Spinal cord (tissue), 10 donors: Measurements from ENCODE around the gene CCDC102A. TPM values are rescaled to one million over a fixed set of nuclear protein-coding genes. Genes with fewer than 3 reads are reported as not detected.
"Not testable (repeated sequence)": the region's sequence is repeated elsewhere in the genome, so short reads cannot be mapped to it uniquely, and the experiment has no call there.

Experiments
- DNase-seq, 6 donors: peaks; one replicate each; pipeline versions ENCODE4 v3.0.0 to v3.0.0-alpha.2; 2013 to 2015; ENCODE audit warnings: low spot score in 6 of 6, low read depth in 4 of 6
- H3K27ac ChIP-seq: one replicate; pipeline ENCODE4 v1.5.1; 2013; ENCODE audit warnings: low read depth, low read length, control low read depth
- H3K27me3 ChIP-seq: one replicate; pipeline ENCODE4 v1.6.1; 2013; ENCODE audit warnings: low read length; ENCODE audit not compliant: control insufficient read depth, insufficient read depth
- H3K36me3 ChIP-seq: one replicate; pipeline ENCODE4 v1.6.1; 2013; ENCODE audit warnings: low read length; ENCODE audit not compliant: control insufficient read depth, insufficient read depth
- H3K4me1 ChIP-seq: one replicate; pipeline ENCODE4 v1.6.1; 2013; ENCODE audit warnings: low read length; ENCODE audit not compliant: control insufficient read depth, insufficient read depth
- H3K4me3 ChIP-seq: one replicate; pipeline ENCODE4 v1.5.1; 2013; ENCODE audit warnings: low read depth, low read length, control low read depth
- H3K9me3 ChIP-seq: one replicate; pipeline ENCODE4 v1.6.1; 2013; ENCODE audit warnings: low read length; ENCODE audit not compliant: control insufficient read depth, insufficient read depth
- WGBS: methylation state at CpG from one replicate; pipeline ENCODE4 v1.1.5; 2013; ENCODE audit warnings: missing lambda C conversion rate; ENCODE audit not compliant: insufficient coverage; 5-methylcytosine and 5-hydroxymethylcytosine counted together
- polyA plus RNA-seq, 2 donors: library from polyadenylated mRNA; unstranded; fragments of 120-200 nt; gene quantifications; one replicate each; pipeline ENCODE4 v1.2.1, GENCODE V29; 2013; ENCODE audit not compliant: insufficient read length in 2 of 2
- total RNA-seq, 2 donors: library from RNA; depleted of rRNA in 1 of 2; stranded (reverse); fragments of 120-200 nt in 1 of 2; fragments of >200 nt in 1 of 2; gene quantifications; one replicate each; pipeline versions ENCODE4 v1.2.3 to v1.2.4, GENCODE V29; 2013 to 2014
- donor health status: healthy.

The CCDC102A gene
- total and polyA plus RNA-seq, 4 donors, result 4.4 to 17.7 (median 6.9) TPM

DNA sequence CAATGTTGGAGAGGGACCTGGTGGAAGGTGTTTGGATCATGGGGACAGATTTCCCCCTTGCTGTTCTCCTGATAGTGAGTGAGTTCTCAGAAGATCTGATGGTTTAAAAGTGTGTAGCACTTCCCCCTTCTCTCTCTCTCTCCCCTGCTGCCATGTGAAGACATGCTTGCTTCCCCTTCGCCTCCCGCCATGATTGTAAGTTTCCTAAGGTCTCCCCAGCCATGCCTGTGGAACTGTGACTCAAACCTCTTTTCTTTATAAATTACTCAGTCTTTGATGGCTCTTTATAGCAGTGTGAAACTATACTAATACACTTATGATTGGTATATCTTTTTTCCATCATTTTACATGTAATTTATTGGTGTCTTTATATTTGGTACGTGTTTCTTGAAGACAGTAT, 19.5 kb upstream of the CCDC102A start:
- Histone ChIP-seq H3K27ac (no peak overlapping the region), H3K27me3 (no peaks in the 10 kb centered on the region), H3K9me3 (no peaks in the 10 kb centered on the region), H3K36me3 (no peaks in the 10 kb centered on the region), H3K4me3 (no peak overlapping the region), H3K4me1 (no peaks in the 10 kb centered on the region)
- WGBS, result no CpG with 5 or more reads among the region's 3 CpGs
- DNase-seq, result no peak

- no CpG with 5 or more reads among the region's 3 CpGs for WGBS
- Histone ChIP-seq H3K36me3 (no peaks in the 10 kb centered on the region), H3K27ac (no peak overlapping the region), H3K4me3 (no peak overlapping the region), H3K4me1 (no peaks in the 10 kb centered on the region), H3K9me3 (no peaks in the 10 kb centered on the region), H3K27me3 (no peaks in the 10 kb centered on the region)
- no peak for DNase-seq
Observed at GRCh38 chr16:57551057-57551456, 14.7 kb upstream of the CCDC102A start.

- Histone ChIP-seq H3K4me1 (no peaks in the 10 kb centered on the region), H3K4me3 (no peak overlapping the region), H3K27ac (no peak overlapping the region), H3K9me3 (no peaks in the 10 kb centered on the region), H3K27me3 (no peaks in the 10 kb centered on the region), H3K36me3 (no peaks in the 10 kb centered on the region)
- no peak for DNase-seq
Observed at GRCh38 chr16:57549730-57550129, 13.4 kb upstream of the CCDC102A start.

- Histone ChIP-seq H3K27me3 (no peaks in the 10 kb centered on the region), H3K4me3 (no peak overlapping the region), H3K9me3 (no peaks in the 10 kb centered on the region), H3K36me3 (no peaks in the 10 kb centered on the region), H3K4me1 (no peaks in the 10 kb centered on the region), H3K27ac (no peak overlapping the region)
- WGBS, result 81% methylated on average over 2 of the region's 4 CpGs
- DNase-seq, result peak in 2 of 6 donors; percentile 1 to 28
Observed at GRCh38 chr16:57548408-57548807, 12.0 kb upstream of the CCDC102A start.

GRCh38 chr16:57547524-57547923, 11.2 kb upstream of the CCDC102A start:
- not testable (repeated sequence) for H3K27me3 ChIP-seq, H3K4me3 ChIP-seq, DNase-seq, H3K4me1 ChIP-seq, H3K9me3 ChIP-seq, H3K27ac ChIP-seq, H3K36me3 ChIP-seq
- WGBS, result 98% methylated on average over 12 of the region's 12 CpGs

- Histone ChIP-seq H3K4me3 (no peak overlapping the region), H3K36me3 (no peaks in the 10 kb centered on the region), H3K4me1 (no peaks in the 10 kb centered on the region), H3K9me3 (no peaks in the 10 kb centered on the region), H3K27ac (no peak overlapping the region), H3K27me3 (no peaks in the 10 kb centered on the region)
- DNase-seq, result no peak
- 92% methylated on average over 4 of the region's 4 CpGs for WGBS
Observed at GRCh38 chr16:57544124-57544653, 7.8 kb upstream of the CCDC102A start.

GRCh38 chr16:57541754-57542435, 5.5 kb upstream of the CCDC102A start:
- no peaks in the 10 kb centered on the region for H3K9me3 ChIP-seq
- 79% methylated on average over 4 of the region's 4 CpGs for WGBS
- no peaks in the 10 kb centered on the region for H3K27me3 ChIP-seq
- no peaks in the 10 kb centered on the region for H3K36me3 ChIP-seq
- no peak for DNase-seq
- no peak overlapping the region for H3K4me3 ChIP-seq
- no peak overlapping the region for H3K27ac ChIP-seq
- H3K4me1 ChIP-seq, result peaks cover 3% of the 10 kb centered on the region

- 76% methylated on average over 8 of the region's 12 CpGs for WGBS
- Histone ChIP-seq H3K9me3 (no peaks in the 10 kb centered on the region), H3K36me3 (no peaks in the 10 kb centered on the region), H3K27ac (no peak overlapping the region), H3K4me3 (no peak overlapping the region), H3K27me3 (peaks cover 2% of the 10 kb centered on the region), H3K4me1 (peaks cover 8% of the 10 kb centered on the region)
- no peak for DNase-seq
Observed at GRCh38 chr16:57540906-57541753, 4.8 kb upstream of the CCDC102A start.

DNA sequence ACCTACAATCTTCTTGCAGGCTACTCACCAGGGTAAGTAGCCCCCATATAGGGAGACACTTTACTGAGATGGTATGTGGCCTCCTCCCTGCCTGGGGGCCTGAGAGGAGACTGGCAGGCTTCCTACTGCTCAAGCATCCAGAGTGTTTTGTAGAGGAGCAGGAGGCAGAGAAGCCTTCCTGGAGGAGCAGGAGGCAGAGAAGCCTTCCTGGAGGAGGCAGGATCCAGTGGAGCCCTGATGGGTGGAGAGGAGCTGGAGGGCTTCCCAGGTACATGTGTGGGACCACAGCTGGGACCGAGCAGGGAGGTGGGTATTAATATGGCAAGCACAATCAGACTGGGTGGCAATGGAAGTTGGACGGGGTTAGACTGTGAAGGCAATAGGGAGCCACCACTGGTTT, 4.0 kb upstream of the CCDC102A start:
- peaks cover 2% of the 10 kb centered on the region for H3K27me3 ChIP-seq
- no peak for DNase-seq

More for the DNA sequence above, 4.0 kb upstream of the CCDC102A start:
- Histone ChIP-seq H3K4me1 (peaks cover 12% of the 10 kb centered on the region), H3K27ac (no peak overlapping the region), H3K9me3 (no peaks in the 10 kb centered on the region), H3K4me3 (no peak overlapping the region), H3K36me3 (no peaks in the 10 kb centered on the region)
- WGBS, result 82% methylated on average over 2 of the region's 2 CpGs
